Dendritic cell treated with granulocyte-macrophage colony-stimulating factor and Interleukin-4, amounts not matched to agents 40 ng/mL and 50 ng/mL, for 4 days (primary cell): ENCODE data around the gene GMDS.
"Not testable (repeated sequence)": the region's sequence is repeated elsewhere in the genome, so short reads cannot be mapped to it uniquely, and the experiment has no call there.

Experiments used
- H3K27ac Mint-ChIP-seq: one replicate; pipeline ENCODE4 v1.8.0; 2022; ENCODE audit warnings: mild to moderate bottlenecking, mixed read lengths
- H3K27me3 Mint-ChIP-seq: one replicate; pipeline ENCODE4 v1.8.0; 2022; ENCODE audit warnings: mild to moderate bottlenecking, mixed read lengths
- H3K36me3 Mint-ChIP-seq: one replicate; pipeline ENCODE4 v1.8.0; 2022; ENCODE audit warnings: low read depth, mixed read lengths
- H3K4me1 Mint-ChIP-seq: one replicate; pipeline ENCODE4 v1.8.0; 2022; ENCODE audit warnings: low read depth, mixed read lengths
- H3K4me3 Mint-ChIP-seq: one replicate; pipeline ENCODE4 v1.8.0; 2022; ENCODE audit warnings: mild to moderate bottlenecking, moderate library complexity, mixed read lengths
- H3K9me3 Mint-ChIP-seq: one replicate; pipeline ENCODE4 v1.8.0; 2022; ENCODE audit warnings: mixed read lengths
- intact Hi-C: fragments of 100-400 bp; cut with micrococcal nuclease; formaldehyde crosslinking; loops from one replicate; pipeline ENCODE4 v1.15.0; 2022

Gene GMDS

DNA sequence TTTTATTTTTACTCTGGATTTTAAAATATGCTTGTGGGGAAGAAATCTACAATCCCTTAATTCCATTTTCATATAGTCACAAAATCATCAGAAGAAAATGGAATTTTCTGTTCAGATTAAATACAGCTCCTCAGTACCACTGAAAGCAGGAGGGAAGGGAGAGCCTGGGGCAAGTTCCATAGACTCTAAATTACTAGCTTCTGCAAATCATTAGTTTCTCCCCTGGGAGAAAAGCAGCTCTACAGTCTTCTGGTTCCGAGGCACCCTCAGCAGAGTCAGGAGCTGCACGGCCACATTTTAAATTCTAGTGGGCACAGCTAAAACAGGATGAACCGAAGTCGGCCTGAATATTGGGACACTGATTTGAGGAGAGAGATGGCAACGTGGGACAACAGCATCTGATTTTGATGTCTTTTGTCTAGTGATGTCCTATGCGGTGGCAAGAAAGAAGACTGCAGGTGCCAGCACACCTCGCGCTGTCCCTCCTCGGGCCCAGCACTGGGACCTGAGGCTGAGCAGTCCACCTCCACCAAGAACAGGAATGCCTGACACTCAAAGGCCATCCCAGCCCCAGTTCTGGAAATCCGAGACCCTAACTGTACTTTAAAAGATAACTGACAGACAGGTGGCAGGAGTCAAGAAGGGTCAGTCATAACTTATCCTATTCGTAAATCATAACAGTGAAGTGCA is 545.0 kb downstream of the GMDS start:
- no peak overlapping the region for H3K4me3 Mint-ChIP-seq
- H3K4me1 Mint-ChIP-seq = peaks cover 6% of the 10 kb centered on the region
- H3K27me3 Mint-ChIP-seq = no peaks in the 10 kb centered on the region
- no peaks in the 10 kb centered on the region for H3K36me3 Mint-ChIP-seq
- no peaks in the 10 kb centered on the region for H3K9me3 Mint-ChIP-seq
- H3K27ac Mint-ChIP-seq = no peak overlapping the region
- intact Hi-C loops = no loop called here

DNA sequence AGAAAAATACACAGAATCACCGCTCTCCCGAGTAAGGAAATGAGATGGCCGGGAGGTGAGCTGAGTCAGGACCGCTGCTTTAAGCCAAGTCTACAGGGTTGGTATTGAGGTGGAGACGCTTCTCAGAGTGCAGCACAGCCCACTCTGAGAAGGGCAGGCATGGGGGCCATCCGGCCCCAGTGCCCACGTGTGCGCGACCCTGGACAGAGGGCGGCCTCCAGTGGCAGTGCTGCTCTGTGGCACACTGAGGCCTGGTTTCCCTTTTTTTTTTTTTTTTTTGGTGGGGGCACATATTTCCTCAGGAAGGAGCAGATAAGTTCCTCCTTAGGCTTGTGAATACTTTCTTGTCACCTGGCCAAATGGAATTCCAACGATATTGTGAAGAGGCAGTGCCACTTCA is 546.9 kb downstream of the GMDS start:
- intact Hi-C loops = no loop called here
- Mint-ChIP-seq H3K4me1 (peaks cover 6% of the 10 kb centered on the region), H3K27me3 (no peaks in the 10 kb centered on the region), H3K36me3 (no peaks in the 10 kb centered on the region), H3K4me3 (no peak overlapping the region), H3K9me3 (no peaks in the 10 kb centered on the region), H3K27ac (no peak overlapping the region)

DNA sequence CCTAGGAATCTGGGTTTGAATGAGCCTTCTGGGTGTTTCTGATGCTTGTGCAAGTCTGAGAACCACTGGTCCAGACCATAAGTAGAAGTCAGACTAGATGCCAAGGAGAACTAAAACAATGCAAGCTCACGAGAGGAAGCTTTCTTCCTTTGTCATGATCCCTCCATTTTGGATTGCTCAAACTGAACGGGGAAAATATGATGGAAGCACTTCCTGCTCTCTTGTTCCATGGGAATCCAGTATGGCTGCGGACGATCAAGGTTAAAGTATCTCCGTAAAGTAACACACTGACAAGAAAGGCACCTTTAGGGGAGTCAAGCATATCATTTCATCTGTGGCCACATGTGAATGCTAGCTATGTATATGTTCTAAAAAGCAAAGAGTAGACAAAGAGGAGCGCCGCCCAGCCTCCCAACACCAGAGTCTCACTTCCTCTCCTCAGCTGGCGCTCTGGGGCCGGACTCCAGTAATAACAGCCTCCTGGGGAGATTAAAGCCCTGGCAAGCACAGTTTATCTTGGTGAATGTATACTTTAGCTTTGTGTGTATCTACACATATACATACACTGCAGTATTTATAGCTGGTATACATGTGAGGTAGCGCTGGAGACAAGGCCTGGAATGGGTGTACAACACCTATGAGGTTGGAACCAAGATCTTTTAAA is 547.6 kb downstream of the GMDS start:
- Mint-ChIP-seq H3K4me3 (no peak overlapping the region), H3K36me3 (no peaks in the 10 kb centered on the region), H3K4me1 (peaks cover 6% of the 10 kb centered on the region), H3K9me3 (no peaks in the 10 kb centered on the region), H3K27me3 (no peaks in the 10 kb centered on the region), H3K27ac (no peak overlapping the region)
- intact Hi-C loops = no loop called here

DNA sequence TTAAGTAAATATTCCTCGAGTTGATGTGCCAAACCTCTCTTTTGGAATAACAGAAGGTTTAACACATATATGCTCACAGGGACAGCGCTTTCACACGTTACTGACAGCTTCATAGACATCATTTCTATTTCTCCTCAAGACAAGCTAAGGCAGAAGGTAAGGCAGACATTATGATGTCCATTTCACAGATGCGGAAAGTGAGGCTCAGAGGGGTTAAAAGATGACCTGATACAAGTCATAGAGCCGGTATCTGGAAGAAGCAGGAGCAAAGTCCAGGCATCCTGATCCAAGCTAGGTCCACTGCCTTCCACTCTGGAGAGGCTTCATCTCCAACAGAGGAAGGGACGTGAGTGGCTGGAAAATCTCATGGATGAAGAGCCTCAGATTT is 548.9 kb downstream of the GMDS start:
- no peaks in the 10 kb centered on the region for H3K36me3 Mint-ChIP-seq
- H3K27me3 Mint-ChIP-seq = no peaks in the 10 kb centered on the region
- H3K4me1 Mint-ChIP-seq = peaks cover 6% of the 10 kb centered on the region
- H3K27ac Mint-ChIP-seq = no peak overlapping the region
- intact Hi-C loops = no loop called here
- no peaks in the 10 kb centered on the region for H3K9me3 Mint-ChIP-seq
- H3K4me3 Mint-ChIP-seq = no peak overlapping the region

DNA sequence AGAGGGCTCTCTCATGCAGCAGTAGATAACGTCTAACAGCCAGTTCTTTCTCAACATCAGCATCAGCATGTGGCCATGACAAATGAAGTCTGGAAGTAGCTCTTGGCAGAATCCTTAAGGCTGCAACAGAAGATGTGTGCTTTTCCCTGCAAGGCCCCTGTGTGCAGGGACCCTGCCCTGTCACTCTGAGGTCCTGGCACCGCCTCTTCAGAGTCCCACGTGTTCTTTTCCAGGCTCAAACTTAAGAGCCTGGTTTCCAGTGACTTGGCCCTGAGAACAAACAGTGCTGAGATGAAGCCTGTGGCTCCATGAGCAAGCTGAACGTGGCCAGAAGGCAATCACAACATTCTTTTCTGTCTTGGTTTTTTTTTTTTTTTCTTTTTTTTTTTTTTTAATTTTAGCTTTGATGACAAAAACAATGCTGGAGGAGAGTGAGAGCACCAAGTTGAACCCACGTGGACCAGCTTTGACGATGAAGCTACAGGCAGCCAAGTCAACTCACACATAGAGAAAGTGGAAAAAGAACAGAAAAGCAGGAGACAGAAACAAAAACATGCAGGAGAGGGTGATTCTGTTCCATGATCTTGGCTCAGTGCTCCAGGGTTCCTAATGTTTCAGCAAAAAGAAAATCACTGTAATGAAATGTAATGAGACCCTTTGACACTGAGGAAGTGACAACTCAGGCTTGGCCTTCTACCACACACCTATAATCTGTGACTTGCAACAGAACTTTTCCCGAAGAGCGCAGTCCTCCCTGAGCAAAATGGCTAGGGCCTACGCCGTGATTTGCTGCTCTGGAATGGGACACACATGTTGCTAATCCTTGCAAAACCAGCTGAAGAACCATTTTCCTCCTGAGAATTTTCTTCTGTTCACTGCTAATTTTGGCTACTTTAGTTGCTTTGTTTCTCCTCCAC is 549.6 kb downstream of the GMDS start:
- intact Hi-C loops = no loop called here
- Mint-ChIP-seq H3K4me3 (no peak overlapping the region), H3K27me3 (no peaks in the 10 kb centered on the region), H3K4me1 (peaks cover 6% of the 10 kb centered on the region), H3K36me3 (no peaks in the 10 kb centered on the region), H3K9me3 (no peaks in the 10 kb centered on the region), H3K27ac (no peak overlapping the region)

DNA sequence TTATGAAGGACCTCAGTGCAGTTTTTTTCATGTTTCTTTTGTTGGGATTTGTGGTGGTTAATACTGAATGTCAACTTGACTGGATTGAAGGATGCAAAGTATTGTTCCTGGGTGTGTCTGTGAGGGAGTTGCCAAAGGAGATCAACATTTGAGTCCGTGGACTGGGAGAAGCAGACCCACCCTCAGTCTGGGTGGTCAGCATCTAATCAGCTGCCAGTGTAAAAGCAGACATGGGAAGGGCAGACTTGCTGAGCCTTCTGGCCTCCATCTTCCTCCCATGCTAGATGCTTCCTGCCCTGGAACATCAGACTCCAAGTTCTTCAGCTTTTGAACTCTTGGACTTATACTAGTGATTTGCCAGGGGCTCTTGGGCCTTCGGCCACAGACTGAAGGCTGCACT is 553.6 kb downstream of the GMDS start:
- H3K27ac Mint-ChIP-seq, H3K9me3 Mint-ChIP-seq, H3K4me3 Mint-ChIP-seq, intact Hi-C loops, H3K36me3 Mint-ChIP-seq, H3K4me1 Mint-ChIP-seq, H3K27me3 Mint-ChIP-seq: not testable (repeated sequence)

DNA sequence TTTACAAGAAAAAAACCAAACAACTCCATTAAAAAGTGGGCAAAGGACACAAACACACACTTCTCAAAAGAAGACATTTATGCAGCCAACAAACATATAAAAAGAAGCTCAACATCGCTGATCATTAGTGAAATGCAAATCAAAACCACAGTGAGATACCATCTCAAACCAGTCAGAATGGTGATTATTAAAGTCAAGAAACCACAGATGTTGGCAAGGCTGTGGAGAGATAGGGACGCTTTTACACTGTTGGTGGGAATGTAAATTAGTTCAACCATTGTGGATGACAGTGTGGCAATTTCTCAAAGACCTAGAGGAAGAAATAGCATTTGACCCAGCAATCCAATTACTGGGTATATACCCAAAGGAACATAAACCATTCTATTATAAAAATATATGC is 554.7 kb downstream of the GMDS start:
- H3K27ac Mint-ChIP-seq, intact Hi-C loops, H3K9me3 Mint-ChIP-seq, H3K4me1 Mint-ChIP-seq, H3K27me3 Mint-ChIP-seq, H3K36me3 Mint-ChIP-seq, H3K4me3 Mint-ChIP-seq: not testable (repeated sequence)

DNA sequence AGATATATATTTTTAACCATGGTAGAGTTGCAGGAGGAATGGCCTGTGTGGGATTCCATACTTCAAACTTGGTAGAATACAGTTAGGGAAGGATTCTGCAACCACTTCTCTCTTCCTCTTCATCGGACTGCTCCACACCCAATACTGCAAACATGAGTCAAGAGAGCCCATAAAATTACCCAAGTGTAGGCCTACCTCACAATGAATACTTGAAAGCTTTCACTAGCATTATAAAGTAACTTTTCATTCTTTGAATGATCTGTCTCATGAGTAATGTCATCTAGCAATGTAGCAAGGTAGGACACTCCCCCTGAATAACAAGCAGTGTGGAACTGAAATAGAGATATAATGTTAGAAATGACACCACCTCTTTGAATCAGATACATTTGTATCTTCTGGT is 556.3 kb downstream of the GMDS start:
- Mint-ChIP-seq H3K27ac (no peak overlapping the region), H3K36me3 (no peaks in the 10 kb centered on the region), H3K4me1 (no peaks in the 10 kb centered on the region), H3K4me3 (no peak overlapping the region), H3K9me3 (no peaks in the 10 kb centered on the region), H3K27me3 (no peaks in the 10 kb centered on the region)
- intact Hi-C loops = no loop called here

DNA sequence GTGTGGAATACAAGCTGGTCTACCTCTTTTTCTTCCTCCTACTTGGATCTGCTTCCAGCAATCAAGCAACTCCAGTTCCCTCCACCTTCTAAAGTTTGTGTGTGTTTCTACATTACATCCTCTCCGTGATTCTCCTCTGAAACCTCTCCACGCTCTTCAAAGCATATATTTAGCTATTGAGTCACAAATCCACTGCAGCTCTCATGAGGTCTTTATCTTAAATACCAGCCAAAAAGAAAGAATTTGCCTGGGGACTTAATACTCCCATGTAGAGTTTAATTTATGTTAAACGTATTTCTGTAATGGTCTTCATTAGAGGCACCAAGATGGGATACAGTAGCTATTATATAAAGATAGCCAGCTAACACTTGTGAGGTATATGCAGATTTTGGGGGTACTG is 557.0 kb downstream of the GMDS start:
- no peaks in the 10 kb centered on the region for H3K9me3 Mint-ChIP-seq
- no peak overlapping the region for H3K4me3 Mint-ChIP-seq
- no peaks in the 10 kb centered on the region for H3K27me3 Mint-ChIP-seq
- H3K27ac Mint-ChIP-seq = no peak overlapping the region
- H3K4me1 Mint-ChIP-seq = no peaks in the 10 kb centered on the region
- H3K36me3 Mint-ChIP-seq = no peaks in the 10 kb centered on the region
- intact Hi-C loops = no loop called here

DNA sequence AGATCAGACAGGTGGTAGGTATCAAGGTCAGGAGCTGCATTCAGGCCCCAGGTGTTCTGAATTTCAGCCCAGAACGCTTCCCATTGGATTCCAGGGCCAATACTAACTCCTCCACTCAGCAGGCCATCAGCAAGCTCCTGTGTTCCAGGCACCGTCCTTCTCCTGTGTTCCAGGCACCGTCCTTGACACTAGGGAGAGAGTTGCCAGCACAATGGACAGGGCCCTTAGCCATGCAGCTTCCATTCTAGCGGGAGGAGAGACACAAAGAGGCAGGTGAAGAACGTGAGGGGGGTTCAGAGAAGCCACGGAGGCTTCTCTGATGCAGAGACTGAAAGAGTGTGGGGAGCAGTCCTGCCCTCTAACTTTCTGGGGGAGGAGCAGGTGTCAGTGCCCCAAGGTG is 558.0 kb downstream of the GMDS start:
- H3K4me3 Mint-ChIP-seq = no peak overlapping the region
- no peaks in the 10 kb centered on the region for H3K36me3 Mint-ChIP-seq
- no peaks in the 10 kb centered on the region for H3K4me1 Mint-ChIP-seq
- no peak overlapping the region for H3K27ac Mint-ChIP-seq
- intact Hi-C loops = no loop called here
- no peaks in the 10 kb centered on the region for H3K27me3 Mint-ChIP-seq
- no peaks in the 10 kb centered on the region for H3K9me3 Mint-ChIP-seq

DNA sequence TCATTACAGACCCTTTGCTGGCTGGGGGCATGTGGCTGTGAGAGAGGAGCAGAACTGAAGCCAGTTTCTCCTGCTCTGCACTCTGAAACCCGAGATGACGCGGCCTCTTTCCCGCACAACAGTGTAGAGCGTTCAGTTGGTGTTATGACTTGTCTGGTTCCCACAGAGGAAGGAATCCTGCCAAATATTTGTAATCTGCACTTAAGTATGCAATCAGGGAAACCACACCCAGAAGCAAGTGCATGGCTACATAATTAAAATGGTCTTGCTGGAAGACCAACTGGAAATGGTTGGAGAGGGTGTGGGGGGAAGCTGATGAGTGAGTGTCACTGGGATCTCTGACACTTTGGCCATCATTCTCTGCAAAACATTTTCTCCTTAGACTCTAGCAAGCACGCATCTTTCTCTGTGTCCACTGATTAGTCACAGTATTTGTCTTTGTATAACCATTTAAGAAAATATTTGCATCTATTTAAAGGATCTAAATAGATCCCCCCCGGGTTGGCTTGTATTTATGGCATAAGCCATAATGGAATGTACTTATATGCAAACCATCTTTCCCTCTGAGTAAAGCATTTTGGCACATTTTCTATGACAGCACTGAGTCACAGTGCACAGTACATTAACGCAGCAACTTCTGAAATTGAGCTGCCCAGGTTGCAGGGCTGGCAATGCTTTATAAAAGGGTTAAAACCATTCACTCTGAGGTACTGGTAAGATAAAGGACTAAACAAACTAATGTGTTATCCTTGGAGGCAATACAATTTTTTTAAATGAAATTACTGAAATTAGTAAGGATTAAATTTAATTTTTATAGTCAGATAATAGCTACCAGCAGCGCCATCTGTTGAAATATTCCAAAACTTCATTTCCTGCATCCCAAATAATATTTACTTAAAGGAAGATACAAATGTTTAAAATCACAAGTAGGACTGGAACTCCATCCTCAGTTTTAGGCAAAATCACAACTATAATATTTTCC is 559.0 kb downstream of the GMDS start:
- Mint-ChIP-seq H3K9me3 (no peaks in the 10 kb centered on the region), H3K36me3 (no peaks in the 10 kb centered on the region), H3K27me3 (no peaks in the 10 kb centered on the region), H3K27ac (no peak overlapping the region), H3K4me1 (no peaks in the 10 kb centered on the region), H3K4me3 (no peak overlapping the region)
- intact Hi-C loops = no loop called here

DNA sequence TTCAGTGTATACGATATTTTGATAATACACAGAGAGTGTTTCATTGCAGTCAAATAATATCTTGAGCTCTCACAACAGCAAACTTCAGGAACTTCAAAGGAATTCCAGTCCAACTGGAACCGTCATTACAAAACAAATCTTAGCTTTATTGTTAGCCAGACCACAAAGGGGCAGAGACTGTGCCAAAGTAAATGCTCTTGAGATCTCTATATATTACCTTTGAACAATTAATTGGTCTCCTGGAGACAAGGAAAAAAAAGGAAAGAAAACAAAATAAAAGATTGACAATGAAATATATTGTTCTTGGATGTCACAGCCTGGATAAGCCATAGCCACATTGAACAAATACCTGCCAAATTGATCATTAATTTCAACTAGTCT is 565.7 kb downstream of the GMDS start:
- H3K9me3 Mint-ChIP-seq = no peaks in the 10 kb centered on the region
- intact Hi-C loops = no loop called here
- H3K27me3 Mint-ChIP-seq = peaks cover 2% of the 10 kb centered on the region
- H3K4me1 Mint-ChIP-seq = no peaks in the 10 kb centered on the region
- no peak overlapping the region for H3K4me3 Mint-ChIP-seq
- no peaks in the 10 kb centered on the region for H3K36me3 Mint-ChIP-seq
- no peak overlapping the region for H3K27ac Mint-ChIP-seq

DNA sequence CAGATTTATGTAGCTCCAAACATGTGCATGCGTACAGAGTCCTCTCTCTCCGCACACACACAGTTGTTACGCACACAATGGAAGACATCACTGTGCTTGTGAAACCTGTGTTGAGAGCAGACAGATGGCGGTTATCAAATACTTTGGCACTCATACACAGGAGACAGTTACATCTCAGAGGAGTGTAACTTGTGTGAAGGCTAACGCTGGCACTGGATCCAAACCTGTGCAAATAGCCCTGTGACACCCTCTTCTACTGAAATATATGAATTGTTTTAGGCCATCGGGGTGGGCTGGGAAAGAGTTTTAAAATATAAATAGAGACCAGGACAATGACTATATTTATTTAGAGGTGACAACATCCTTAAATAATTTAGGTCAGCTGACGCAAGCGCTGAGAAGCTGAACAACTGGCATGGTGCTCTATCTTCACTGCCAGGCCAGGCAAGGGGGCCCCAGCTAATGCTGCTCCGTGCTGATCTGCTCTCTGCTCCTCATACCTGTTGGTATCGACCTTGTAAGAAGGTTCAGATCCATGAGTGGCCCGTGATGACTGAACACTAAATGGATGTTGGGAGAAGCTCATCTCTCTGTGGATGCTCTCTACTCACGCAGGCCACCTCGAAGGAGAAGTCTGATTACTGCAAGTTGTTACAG is 566.2 kb downstream of the GMDS start:
- Mint-ChIP-seq H3K27me3 (peaks cover 2% of the 10 kb centered on the region), H3K36me3 (no peaks in the 10 kb centered on the region), H3K4me1 (no peaks in the 10 kb centered on the region), H3K27ac (no peak overlapping the region), H3K4me3 (no peak overlapping the region), H3K9me3 (no peaks in the 10 kb centered on the region)
- intact Hi-C loops = no loop called here
